ENCODE results near the gene RNF10.

RNF10 gene

GRCh38 chr12:120618954-120619615, 84.9 kb downstream of the RNF10 start:
- no peak for DNase-seq

DNA sequence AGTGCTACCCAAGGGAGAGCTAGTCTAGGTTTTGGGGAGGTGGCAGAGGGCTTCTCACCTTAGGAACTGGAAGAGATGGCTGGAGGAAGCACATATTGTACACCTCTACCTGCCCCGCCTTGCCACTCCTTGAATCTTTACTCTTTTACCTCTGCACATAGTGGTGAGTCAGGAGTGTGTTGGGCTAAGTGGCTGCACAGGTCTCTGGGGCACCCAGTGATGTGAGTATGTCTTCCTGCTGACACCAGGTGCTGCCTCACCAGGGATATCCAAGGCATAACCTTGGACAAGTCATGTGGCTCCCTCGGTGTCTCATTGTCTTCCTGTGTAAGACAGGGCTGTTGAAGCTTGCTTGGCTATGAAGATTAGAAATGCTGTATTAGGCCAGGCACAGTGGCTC, 86.5 kb downstream of the RNF10 start:
- no peak for DNase-seq

DNA sequence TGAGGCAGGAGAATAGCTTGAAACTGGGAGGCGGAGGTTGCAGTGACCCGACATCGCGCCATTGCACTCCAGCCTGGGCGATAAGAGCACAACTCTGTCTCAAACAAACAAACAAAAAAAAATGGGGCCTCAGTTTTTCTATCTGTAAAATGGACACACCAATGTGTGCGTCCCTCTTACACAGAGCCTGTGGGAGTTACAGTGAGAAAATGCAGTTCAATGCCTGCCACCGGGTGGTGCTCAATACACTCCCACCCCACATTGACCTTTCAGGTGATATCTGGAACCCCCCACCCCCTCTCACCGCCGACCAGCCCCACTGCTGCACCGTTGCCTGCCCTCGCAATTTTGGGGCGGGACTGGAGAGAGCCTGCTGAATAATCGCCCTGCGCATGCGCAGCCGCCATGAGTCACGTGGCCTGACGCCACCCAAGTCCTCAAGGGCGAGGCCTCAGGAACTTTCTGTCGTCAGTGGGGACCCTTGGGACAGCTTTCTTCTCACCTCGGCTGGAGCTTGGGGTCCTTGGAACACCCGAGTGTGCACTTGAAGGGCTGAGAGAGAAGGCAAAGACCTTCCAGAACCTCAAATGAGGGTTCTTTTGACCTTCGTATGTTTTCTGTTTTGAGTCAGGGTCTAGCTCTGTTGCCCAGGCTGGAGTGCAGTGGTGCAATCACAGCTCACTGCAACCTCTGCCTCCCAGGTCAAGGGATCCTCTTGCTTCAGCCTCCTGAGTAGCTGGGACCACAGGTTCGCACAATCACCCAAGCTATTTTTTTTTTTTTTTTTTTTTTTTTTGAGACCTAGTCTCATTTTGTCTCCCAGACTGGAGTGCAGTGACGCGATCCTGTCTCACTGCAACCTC, 91.6 kb downstream of the RNF10 start:
- DNase-seq: no peak

Data from retina (tissue), 1 donor.